C4-2B (cell line): ENCODE data around the gene SLC13A2.

Source experiments
- ZFX ChIP-seq: fragments of 450-650 bp; IDR thresholded peaks from 2 replicates; pipeline ENCODE4 v1.6.1; 2017
- TF ChIP-seq, protein P1 (sequence below): fragments of 450-650 bp; conservative IDR thresholded peaks from 2 replicates; pipeline ENCODE4 v1.5.1; 2017; ENCODE audit warnings: mild to moderate bottlenecking

DNA sequence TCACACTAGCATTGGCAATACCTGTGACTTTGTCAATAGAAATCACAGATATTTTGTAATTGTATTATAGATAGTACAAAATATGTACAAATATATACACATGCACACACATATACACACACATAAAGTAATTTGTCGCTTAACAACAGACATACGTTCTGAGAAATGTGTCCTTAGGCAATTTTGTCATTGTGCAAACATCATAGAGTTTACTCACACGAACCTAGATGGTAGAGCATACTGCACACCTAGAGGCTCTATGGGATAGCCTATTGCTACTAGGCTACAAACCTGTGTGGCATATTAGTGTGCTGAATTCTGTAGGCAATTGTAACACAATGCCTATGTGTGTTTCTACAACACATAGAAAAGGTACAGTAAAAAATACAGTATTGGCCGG is 68.0 kb downstream of the SLC13A2 start:
- TF ChIP-seq, protein P1, sequence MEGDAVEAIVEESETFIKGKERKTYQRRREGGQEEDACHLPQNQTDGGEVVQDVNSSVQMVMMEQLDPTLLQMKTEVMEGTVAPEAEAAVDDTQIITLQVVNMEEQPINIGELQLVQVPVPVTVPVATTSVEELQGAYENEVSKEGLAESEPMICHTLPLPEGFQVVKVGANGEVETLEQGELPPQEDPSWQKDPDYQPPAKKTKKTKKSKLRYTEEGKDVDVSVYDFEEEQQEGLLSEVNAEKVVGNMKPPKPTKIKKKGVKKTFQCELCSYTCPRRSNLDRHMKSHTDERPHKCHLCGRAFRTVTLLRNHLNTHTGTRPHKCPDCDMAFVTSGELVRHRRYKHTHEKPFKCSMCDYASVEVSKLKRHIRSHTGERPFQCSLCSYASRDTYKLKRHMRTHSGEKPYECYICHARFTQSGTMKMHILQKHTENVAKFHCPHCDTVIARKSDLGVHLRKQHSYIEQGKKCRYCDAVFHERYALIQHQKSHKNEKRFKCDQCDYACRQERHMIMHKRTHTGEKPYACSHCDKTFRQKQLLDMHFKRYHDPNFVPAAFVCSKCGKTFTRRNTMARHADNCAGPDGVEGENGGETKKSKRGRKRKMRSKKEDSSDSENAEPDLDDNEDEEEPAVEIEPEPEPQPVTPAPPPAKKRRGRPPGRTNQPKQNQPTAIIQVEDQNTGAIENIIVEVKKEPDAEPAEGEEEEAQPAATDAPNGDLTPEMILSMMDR, result no peak
- TF ChIP-seq ZFX, result no peak
